GM12873 (cell line): ENCODE results near the gene KCTD15.

ENCODE experiments used
- TF ChIP-seq, protein P1 (sequence below): IDR thresholded peaks from 2 replicates; pipeline ENCODE4 v1.5.1; 2012; ENCODE audit warnings: low read depth, mild to moderate bottlenecking, moderate library complexity, low read length, control low read depth; ENCODE audit not compliant: insufficient read depth; ENCODE audit errors: missing control alignments

The KCTD15 gene

DNA sequence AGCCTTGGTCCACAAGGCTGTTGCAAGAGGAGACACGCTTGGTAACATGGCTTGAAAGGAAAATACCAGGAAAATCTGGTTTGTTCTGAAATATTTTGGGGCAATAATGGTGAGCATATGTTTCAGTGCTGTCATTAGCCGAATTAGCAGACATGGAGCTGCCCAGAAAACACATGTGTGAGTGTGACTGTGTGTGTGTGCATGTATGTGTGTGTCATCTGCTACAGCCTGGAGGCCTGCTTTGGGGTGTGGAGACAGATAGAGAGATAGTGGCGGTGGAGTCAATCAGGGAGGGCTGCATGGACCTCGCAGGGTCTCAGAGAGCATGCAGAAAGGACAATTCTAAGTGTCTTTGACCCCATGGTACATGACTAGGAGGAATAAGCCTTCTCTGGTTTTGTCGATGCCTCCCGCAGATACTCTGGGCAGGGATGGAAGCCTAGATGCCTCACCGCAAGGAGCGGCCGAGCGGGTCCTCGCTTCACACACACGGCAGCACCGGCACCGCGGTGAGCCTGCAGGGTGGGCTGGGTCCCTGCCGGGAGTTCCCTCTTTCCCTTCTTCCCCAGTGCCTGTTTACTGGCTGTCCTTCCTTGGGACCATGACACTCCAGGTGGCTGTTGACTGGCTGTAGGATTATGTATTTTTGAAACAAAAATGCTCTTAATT, 3.5 kb downstream of the KCTD15 start:
- TF ChIP-seq, protein P1, sequence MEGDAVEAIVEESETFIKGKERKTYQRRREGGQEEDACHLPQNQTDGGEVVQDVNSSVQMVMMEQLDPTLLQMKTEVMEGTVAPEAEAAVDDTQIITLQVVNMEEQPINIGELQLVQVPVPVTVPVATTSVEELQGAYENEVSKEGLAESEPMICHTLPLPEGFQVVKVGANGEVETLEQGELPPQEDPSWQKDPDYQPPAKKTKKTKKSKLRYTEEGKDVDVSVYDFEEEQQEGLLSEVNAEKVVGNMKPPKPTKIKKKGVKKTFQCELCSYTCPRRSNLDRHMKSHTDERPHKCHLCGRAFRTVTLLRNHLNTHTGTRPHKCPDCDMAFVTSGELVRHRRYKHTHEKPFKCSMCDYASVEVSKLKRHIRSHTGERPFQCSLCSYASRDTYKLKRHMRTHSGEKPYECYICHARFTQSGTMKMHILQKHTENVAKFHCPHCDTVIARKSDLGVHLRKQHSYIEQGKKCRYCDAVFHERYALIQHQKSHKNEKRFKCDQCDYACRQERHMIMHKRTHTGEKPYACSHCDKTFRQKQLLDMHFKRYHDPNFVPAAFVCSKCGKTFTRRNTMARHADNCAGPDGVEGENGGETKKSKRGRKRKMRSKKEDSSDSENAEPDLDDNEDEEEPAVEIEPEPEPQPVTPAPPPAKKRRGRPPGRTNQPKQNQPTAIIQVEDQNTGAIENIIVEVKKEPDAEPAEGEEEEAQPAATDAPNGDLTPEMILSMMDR: no peak

DNA sequence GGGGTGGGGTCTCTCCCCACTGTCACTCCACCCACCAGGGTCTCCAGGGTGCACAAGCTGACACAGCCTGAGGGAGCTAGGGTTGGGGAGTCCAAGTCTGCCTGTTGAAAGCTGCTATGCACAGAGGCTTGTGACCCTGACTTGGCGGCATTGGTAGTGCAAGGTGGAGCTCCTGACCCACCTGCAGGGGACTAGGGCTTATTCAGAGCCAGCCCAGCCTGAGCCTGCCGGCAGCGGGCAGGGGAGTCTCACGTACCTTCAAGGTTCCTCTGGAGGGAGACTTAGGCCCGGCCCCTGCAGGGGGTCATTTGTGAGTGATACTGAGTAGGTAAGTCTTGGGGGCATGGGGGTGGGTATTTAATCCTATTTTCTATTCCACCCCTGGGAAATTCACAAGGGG, 4.7 kb downstream of the KCTD15 start:
- TF ChIP-seq, protein P1: no peak

DNA sequence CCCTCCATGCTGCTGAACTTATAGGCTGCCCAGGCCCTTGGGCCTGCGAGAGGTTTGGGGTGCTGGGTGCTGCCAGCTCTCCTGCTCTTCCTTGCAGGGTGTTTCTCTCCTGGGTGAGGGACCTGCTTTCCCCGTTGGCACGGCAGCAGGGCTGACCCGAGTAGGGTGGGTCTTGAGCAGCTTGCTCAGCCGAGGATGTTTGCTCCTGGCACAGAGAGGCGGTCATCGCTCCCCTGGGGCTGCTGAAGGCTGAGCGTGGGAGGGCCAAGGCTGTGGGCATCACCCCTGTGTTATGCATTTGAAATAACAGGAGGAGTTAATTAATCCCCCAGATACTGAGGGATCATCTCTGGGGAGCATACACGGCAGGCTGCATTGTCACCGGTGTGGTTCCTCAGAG, 5.3 kb downstream of the KCTD15 start:
- TF ChIP-seq, protein P1: no peak

GRCh38 chr19:33802801-33803200, 6.1 kb downstream of the KCTD15 start:
- TF ChIP-seq, protein P1: no peak

- TF ChIP-seq, protein P1: no peak
These were observed 6.7 kb downstream of the KCTD15 start for GRCh38 chr19:33803383-33803782.

DNA sequence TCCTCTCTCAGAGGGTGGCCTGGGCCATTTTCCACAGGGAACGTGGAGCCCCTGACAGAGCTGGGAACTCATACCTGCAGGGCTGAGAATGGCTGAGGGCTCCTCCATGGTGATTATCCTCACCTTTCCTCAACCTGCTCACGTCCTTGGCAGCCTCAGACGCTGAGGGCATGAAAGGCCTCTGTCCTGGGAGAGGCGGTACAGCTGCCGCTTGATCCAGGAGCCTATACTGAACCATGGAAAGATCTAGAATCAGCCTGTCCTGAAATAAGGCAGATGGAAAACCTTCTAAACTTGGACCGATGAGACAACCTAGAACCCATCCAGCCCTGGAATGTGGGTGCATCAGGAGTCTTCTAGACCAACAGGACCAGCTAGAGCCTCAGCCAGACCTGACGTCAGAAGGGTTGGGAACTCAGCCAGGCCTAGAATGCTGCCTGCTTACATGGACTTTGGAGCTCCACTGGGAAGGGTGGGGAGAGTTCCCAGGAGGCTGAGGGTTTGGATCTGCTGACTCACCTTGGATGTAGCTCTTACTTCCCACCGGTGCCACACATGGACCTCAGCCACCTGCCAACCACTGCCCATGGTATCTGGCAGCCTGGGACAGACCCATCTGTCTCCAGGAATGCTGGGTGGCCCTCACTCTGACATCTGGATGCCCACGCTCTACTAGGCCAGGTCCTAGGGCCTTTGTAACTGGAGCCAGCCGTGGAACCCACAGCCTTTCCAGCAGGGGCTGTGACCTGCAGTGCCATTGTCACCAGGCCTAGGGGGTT, 7.5 kb downstream of the KCTD15 start:
- TF ChIP-seq, protein P1: no peak

GRCh38 chr19:33805313-33805712, 8.6 kb downstream of the KCTD15 start:
- TF ChIP-seq, protein P1: no peak
